HEK293 (cell line): ENCODE measurements around the gene TLK1.

ENCODE experiments used
- CTCF ChIA-PET: fragments of 350-600 bp; formaldehyde crosslinking; extraction: SDS; loops from one replicate; lab custom pipeline; 2021; ENCODE audit warnings: antibody characterized with exemption; lab: Yijun Ruan, JAX
- POLR2A ChIA-PET: fragments of 300-600 bp; formaldehyde crosslinking; extraction: SDS; loops from one replicate; lab custom pipeline; 2020; ENCODE audit warnings: antibody characterized with exemption, inconsistent platforms; lab: Yijun Ruan, JAX
- H3K27ac ChIP-seq: fragments of 200-500 bp; sonication (Bioruptor generic); 2 replicates; pipeline ENCODE4 v1.5.1; 2014; ENCODE audit warnings: low read depth, low read length, control low read depth, inconsistent platforms; ENCODE audit errors: extremely low read depth
- H3K36me3 ChIP-seq, 2 experiments: fragments of 200-500 bp in 1 of 2; sonication (Bioruptor generic) in 1 of 2; 1 replicate in 1 of 2; 2 replicates in 1 of 2; pipeline ENCODE4 v1.5.1; 2014 to 2017; ENCODE audit warnings: inconsistent platforms in 2 of 2, low read length in 2 of 2; ENCODE audit not compliant: control insufficient read depth in 2 of 2, insufficient read depth in 1 of 2
- H3K4me1 ChIP-seq: fragments of 200-500 bp; sonication (Bioruptor generic); 2 replicates; pipeline ENCODE4 v1.5.1; 2014; ENCODE audit warnings: mild to moderate bottlenecking, low read length, inconsistent platforms; ENCODE audit not compliant: control insufficient read depth, insufficient read depth
- H3K4me3 ChIP-seq: 2 replicates; pipeline ENCODE4 v1.5.1; 2011; ENCODE audit warnings: low read depth, mild to moderate bottlenecking, control low read depth, low read length, moderate library complexity
- H3K9me3 ChIP-seq: fragments of 200-500 bp; sonication (Bioruptor generic); 2 replicates; pipeline ENCODE4 v1.5.1; 2014; ENCODE audit warnings: low read depth, low read length, inconsistent platforms; ENCODE audit not compliant: control insufficient read depth, insufficient read depth
- CTCF ChIP-seq: fragments of 450-650 bp; formaldehyde crosslinking; IDR thresholded peaks from 2 replicates; pipeline ENCODE4 v1.5.1; 2016; ENCODE audit warnings: missing biosample characterization, missing genetic modification characterization
- ELK4 ChIP-seq: IDR thresholded peaks from 2 replicates; pipeline ENCODE4 v1.6.1; 2011; ENCODE audit warnings: mild to moderate bottlenecking, low read depth, low read length, borderline replicate concordance
- FEZF1 ChIP-seq: fragments of 450-650 bp; formaldehyde crosslinking; IDR thresholded peaks from 2 replicates; pipeline ENCODE4 v1.5.1; 2016; ENCODE audit warnings: missing biosample characterization, missing genetic modification characterization
- GLI4 ChIP-seq: fragments of 450-650 bp; formaldehyde crosslinking; IDR thresholded peaks from 2 replicates; pipeline ENCODE4 v1.5.1; 2016; ENCODE audit warnings: missing biosample characterization, missing genetic modification characterization
- GLIS2 ChIP-seq: fragments of 450-650 bp; formaldehyde crosslinking; IDR thresholded peaks from 2 replicates; pipeline ENCODE4 v1.5.1; 2016; ENCODE audit warnings: missing biosample characterization, missing genetic modification characterization
- IKZF3 ChIP-seq: fragments of 450-650 bp; IDR thresholded peaks from 2 replicates; pipeline ENCODE4 v1.5.0; 2018; ENCODE audit warnings: missing biosample characterization, mild to moderate bottlenecking, missing genetic modification characterization, moderate library complexity
- KLF9 ChIP-seq: fragments of 450-650 bp; formaldehyde crosslinking; IDR thresholded peaks from 2 replicates; pipeline ENCODE4 v1.5.1; 2016; ENCODE audit warnings: missing biosample characterization, missing genetic modification characterization, low read depth
- SCRT2 ChIP-seq: fragments of 450-650 bp; formaldehyde crosslinking; IDR thresholded peaks from 2 replicates; pipeline ENCODE4 v1.5.1; 2016; ENCODE audit warnings: missing biosample characterization, missing genetic modification characterization
- ZBTB48 ChIP-seq: fragments of 450-650 bp; formaldehyde crosslinking; IDR thresholded peaks from 2 replicates; pipeline ENCODE4 v1.5.1; 2016; ENCODE audit warnings: missing biosample characterization, missing genetic modification characterization
- ZBTB8A ChIP-seq: fragments of 450-650 bp; formaldehyde crosslinking; IDR thresholded peaks from 2 replicates; pipeline ENCODE4 v1.5.1; 2016; ENCODE audit warnings: missing biosample characterization, missing genetic modification characterization
- ZNF121 ChIP-seq: fragments of 450-650 bp; formaldehyde crosslinking; IDR thresholded peaks from 2 replicates; pipeline ENCODE4 v1.5.1; 2016; ENCODE audit warnings: missing biosample characterization, missing genetic modification characterization
- ZNF133 ChIP-seq: fragments of 450-650 bp; formaldehyde crosslinking; IDR thresholded peaks from 2 replicates; pipeline ENCODE4 v1.5.1; 2016; ENCODE audit warnings: missing biosample characterization, missing genetic modification characterization
- ZNF174 ChIP-seq: fragments of 450-650 bp; formaldehyde crosslinking; IDR thresholded peaks from 2 replicates; pipeline ENCODE4 v1.5.0; 2017; ENCODE audit warnings: missing biosample characterization, mild to moderate bottlenecking, missing genetic modification characterization
- ZNF214 ChIP-seq: fragments of 450-650 bp; formaldehyde crosslinking; IDR thresholded peaks from 2 replicates; pipeline ENCODE4 v1.5.1; 2017; ENCODE audit warnings: missing biosample characterization, mild to moderate bottlenecking, missing genetic modification characterization, borderline replicate concordance
- ZNF221 ChIP-seq: fragments of 450-650 bp; formaldehyde crosslinking; IDR thresholded peaks from 2 replicates; pipeline ENCODE4 v1.5.1; 2017; ENCODE audit warnings: missing biosample characterization, missing genetic modification characterization, borderline replicate concordance
- ZNF621 ChIP-seq: fragments of 450-650 bp; formaldehyde crosslinking; IDR thresholded peaks from 2 replicates; pipeline ENCODE4 v1.5.1; 2017; ENCODE audit warnings: missing biosample characterization, missing genetic modification characterization
- ZNF626 ChIP-seq: fragments of 450-650 bp; sonication (Bioruptor Pico); formaldehyde crosslinking; IDR thresholded peaks from 2 replicates; pipeline ENCODE4 v1.5.1; 2018; ENCODE audit warnings: missing biosample characterization, missing genetic modification characterization, inconsistent platforms
- ZNF701 ChIP-seq: fragments of 450-650 bp; formaldehyde crosslinking; IDR thresholded peaks from 2 replicates; pipeline ENCODE4 v1.5.1; 2016; ENCODE audit warnings: missing biosample characterization, missing genetic modification characterization
- ZNF785 ChIP-seq: fragments of 450-650 bp; formaldehyde crosslinking; IDR thresholded peaks from 2 replicates; pipeline ENCODE4 v1.5.1; 2016; ENCODE audit warnings: missing biosample characterization, missing genetic modification characterization
- ZNF791 ChIP-seq: fragments of 450-650 bp; formaldehyde crosslinking; IDR thresholded peaks from 2 replicates; pipeline ENCODE4 v1.5.1; 2016; ENCODE audit warnings: missing biosample characterization, missing genetic modification characterization
- ZSCAN30 ChIP-seq: fragments of 450-650 bp; IDR thresholded peaks from 2 replicates; pipeline ENCODE4 v1.5.1; 2018; ENCODE audit warnings: missing biosample characterization, mild to moderate bottlenecking, missing genetic modification characterization, moderate library complexity
- ZSCAN5A ChIP-seq: fragments of 450-650 bp; formaldehyde crosslinking; IDR thresholded peaks from 2 replicates; pipeline ENCODE4 v1.5.1; 2016; ENCODE audit warnings: missing biosample characterization, missing genetic modification characterization
- TF ChIP-seq, protein P1 (sequence below): fragments of 450-650 bp; formaldehyde crosslinking; IDR thresholded peaks from 2 replicates; pipeline ENCODE4 v1.5.1; 2016; ENCODE audit warnings: missing biosample characterization, missing genetic modification characterization
- TF ChIP-seq, protein P2 (sequence below): fragments of 450-650 bp; formaldehyde crosslinking; IDR thresholded peaks from 2 replicates; pipeline ENCODE4 v1.5.1; 2016; ENCODE audit warnings: missing biosample characterization, missing genetic modification characterization
- TF ChIP-seq, protein P3 (sequence below): fragments of 450-650 bp; formaldehyde crosslinking; IDR thresholded peaks from 2 replicates; pipeline ENCODE4 v1.5.1; 2017; ENCODE audit warnings: missing biosample characterization, missing genetic modification characterization

Gene TLK1

GRCh38 chr2:171200469-171200868, 39.8 kb upstream of the TLK1 start (continued):
- TF ChIP-seq, protein P1, sequence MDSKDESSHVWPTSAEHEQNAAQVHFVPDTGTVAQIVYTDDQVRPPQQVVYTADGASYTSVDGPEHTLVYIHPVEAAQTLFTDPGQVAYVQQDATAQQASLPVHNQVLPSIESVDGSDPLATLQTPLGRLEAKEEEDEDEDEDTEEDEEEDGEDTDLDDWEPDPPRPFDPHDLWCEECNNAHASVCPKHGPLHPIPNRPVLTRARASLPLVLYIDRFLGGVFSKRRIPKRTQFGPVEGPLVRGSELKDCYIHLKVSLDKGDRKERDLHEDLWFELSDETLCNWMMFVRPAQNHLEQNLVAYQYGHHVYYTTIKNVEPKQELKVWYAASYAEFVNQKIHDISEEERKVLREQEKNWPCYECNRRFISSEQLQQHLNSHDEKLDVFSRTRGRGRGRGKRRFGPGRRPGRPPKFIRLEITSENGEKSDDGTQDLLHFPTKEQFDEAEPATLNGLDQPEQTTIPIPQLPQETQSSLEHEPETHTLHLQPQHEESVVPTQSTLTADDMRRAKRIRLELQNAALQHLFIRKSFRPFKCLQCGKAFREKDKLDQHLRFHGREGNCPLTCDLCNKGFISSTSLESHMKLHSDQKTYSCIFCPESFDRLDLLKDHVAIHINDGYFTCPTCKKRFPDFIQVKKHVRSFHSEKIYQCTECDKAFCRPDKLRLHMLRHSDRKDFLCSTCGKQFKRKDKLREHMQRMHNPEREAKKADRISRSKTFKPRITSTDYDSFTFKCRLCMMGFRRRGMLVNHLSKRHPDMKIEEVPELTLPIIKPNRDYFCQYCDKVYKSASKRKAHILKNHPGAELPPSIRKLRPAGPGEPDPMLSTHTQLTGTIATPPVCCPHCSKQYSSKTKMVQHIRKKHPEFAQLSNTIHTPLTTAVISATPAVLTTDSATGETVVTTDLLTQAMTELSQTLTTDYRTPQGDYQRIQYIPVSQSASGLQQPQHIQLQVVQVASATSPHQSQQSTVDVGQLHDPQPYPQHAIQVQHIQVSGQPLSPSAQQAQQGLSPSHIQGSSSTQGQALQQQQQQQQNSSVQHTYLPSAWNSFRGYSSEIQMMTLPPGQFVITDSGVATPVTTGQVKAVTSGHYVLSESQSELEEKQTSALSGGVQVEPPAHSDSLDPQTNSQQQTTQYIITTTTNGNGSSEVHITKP (tag by site-specific recombination) = no peak
- no peak for TF ChIP-seq ZBTB48 (tag by site-specific recombination)
- TF ChIP-seq ZNF214 = no peak
- no peak for TF ChIP-seq ZBTB8A

GRCh38 chr2:171191021-171191420, 30.3 kb upstream of the TLK1 start:
- H3K4me3 ChIP-seq = no peak overlapping the region
- CTCF ChIA-PET = no interaction called here
- no peak overlapping the region for H3K27ac ChIP-seq
- no peak for TF ChIP-seq KLF9
- TF ChIP-seq SCRT2 = no peak
- no peak for TF ChIP-seq IKZF3 (tag by site-specific recombination)
- TF ChIP-seq ZNF785 (tag by site-specific recombination) = no peak
- TF ChIP-seq ZNF133 (tag by site-specific recombination) = no peak
- no peak for TF ChIP-seq GLIS2 (tag by site-specific recombination)
- no peak for TF ChIP-seq ZNF701 (tag by site-specific recombination)
- no peak for TF ChIP-seq CTCF (tag by site-specific recombination)
- TF ChIP-seq, protein P2, sequence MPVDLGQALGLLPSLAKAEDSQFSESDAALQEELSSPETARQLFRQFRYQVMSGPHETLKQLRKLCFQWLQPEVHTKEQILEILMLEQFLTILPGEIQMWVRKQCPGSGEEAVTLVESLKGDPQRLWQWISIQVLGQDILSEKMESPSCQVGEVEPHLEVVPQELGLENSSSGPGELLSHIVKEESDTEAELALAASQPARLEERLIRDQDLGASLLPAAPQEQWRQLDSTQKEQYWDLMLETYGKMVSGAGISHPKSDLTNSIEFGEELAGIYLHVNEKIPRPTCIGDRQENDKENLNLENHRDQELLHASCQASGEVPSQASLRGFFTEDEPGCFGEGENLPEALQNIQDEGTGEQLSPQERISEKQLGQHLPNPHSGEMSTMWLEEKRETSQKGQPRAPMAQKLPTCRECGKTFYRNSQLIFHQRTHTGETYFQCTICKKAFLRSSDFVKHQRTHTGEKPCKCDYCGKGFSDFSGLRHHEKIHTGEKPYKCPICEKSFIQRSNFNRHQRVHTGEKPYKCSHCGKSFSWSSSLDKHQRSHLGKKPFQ = no peak
- TF ChIP-seq ZNF626 (tag by site-specific recombination) = no peak
- TF ChIP-seq ZSCAN5A = no peak
- TF ChIP-seq, all 188 proteins: peak for 0
- H3K36me3 ChIP-seq = no peaks in the 10 kb centered on the region
- H3K4me1 ChIP-seq = no peaks in the 10 kb centered on the region
- POLR2A ChIA-PET = no interaction called here
- no peaks in the 10 kb centered on the region for H3K9me3 ChIP-seq

DNA sequence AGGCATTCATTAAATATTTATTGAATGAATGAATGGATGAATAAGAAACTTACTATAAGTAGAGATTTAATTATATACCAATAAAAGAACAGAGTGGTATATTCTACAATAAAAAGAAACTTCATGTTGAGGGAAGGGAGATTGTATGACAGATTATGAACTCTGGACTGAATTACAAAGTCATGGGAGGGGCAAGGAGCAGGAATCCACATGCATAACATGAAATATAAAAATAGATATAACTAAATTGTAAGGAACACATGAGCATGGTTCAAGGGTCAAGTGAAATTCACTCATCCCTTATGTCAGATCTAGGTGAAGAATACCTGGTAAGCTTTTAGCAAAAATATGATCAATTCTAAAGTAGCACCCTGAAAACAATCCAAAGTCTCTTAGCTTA, 27.1 kb upstream of the TLK1 start:
- Histone ChIP-seq H3K9me3 (no peaks in the 10 kb centered on the region), H3K27ac (no peak overlapping the region), H3K36me3 (no peaks in the 10 kb centered on the region), H3K4me1 (no peaks in the 10 kb centered on the region), H3K4me3 (no peak overlapping the region)
- POLR2A ChIA-PET = no interaction called here
- CTCF ChIA-PET = no interaction called here
- no peak for TF ChIP-seq ZNF121 (tag by site-specific recombination)
- no peak for TF ChIP-seq GLIS2 (tag by site-specific recombination)
- TF ChIP-seq ELK4 = no peak
- TF ChIP-seq ZNF221 (tag by site-specific recombination) = no peak
- TF ChIP-seq, protein P3, sequence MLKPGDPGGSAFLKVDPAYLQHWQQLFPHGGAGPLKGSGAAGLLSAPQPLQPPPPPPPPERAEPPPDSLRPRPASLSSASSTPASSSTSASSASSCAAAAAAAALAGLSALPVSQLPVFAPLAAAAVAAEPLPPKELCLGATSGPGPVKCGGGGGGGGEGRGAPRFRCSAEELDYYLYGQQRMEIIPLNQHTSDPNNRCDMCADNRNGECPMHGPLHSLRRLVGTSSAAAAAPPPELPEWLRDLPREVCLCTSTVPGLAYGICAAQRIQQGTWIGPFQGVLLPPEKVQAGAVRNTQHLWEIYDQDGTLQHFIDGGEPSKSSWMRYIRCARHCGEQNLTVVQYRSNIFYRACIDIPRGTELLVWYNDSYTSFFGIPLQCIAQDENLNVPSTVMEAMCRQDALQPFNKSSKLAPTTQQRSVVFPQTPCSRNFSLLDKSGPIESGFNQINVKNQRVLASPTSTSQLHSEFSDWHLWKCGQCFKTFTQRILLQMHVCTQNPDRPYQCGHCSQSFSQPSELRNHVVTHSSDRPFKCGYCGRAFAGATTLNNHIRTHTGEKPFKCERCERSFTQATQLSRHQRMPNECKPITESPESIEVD = no peak
- TF ChIP-seq ZNF791 = no peak
- no peak for TF ChIP-seq ZNF621 (tag by site-specific recombination)
- TF ChIP-seq ZSCAN30 (tag by site-specific recombination) = no peak
- no peak for TF ChIP-seq ZNF174 (tag by site-specific recombination)
- TF ChIP-seq FEZF1 (tag by site-specific recombination) = no peak
- TF ChIP-seq GLI4 (tag by site-specific recombination) = no peak
